HepG2 (cell line): ENCODE data around the gene CD151. TPM values are rescaled to one million over a fixed set of nuclear protein-coding genes. Genes with fewer than 3 reads are reported as not detected.

Experiments used
- ATF7-NPFF ChIP-seq: sonication (generic); formaldehyde crosslinking; IDR thresholded peaks from 2 replicates; pipeline ENCODE4 v1.8.1; 2023; ENCODE audit warnings: mild to moderate bottlenecking, low read depth, missing genetic modification reagents, moderate library complexity
- BRD4 ChIP-seq: sonication (generic); formaldehyde crosslinking; IDR thresholded peaks from 2 replicates; pipeline ENCODE4 v1.4.0; 2020; ENCODE audit warnings: missing genetic modification reagents
- ELF3 ChIP-seq: IDR thresholded peaks from 2 replicates; pipeline ENCODE4 v1.6.1; 2016; ENCODE audit warnings: missing genetic modification reagents, missing compliant biosample characterization
- ETV6 ChIP-seq: sonication (generic); formaldehyde crosslinking; conservative IDR thresholded peaks from 2 replicates; pipeline ENCODE4 v1.4.0; 2020; ENCODE audit warnings: missing genetic modification reagents
- GABPB1 ChIP-seq: IDR thresholded peaks from 2 replicates; pipeline ENCODE4 v1.6.1; 2016; ENCODE audit warnings: mild to moderate bottlenecking, missing genetic modification reagents, moderate library complexity, missing compliant biosample characterization
- HNF4A ChIP-seq: sonication (generic); formaldehyde crosslinking; IDR thresholded peaks from 2 replicates; pipeline ENCODE4 v1.4.0; 2020; ENCODE audit warnings: missing genetic modification reagents
- IRX3 ChIP-seq: sonication (generic); formaldehyde crosslinking; IDR thresholded peaks from 2 replicates; pipeline ENCODE4 v1.8.1; 2023; ENCODE audit warnings: mild to moderate bottlenecking, low read depth, missing genetic modification reagents, borderline replicate concordance
- KLF16 ChIP-seq, 2 experiments: sonication (generic) in 1 of 2; formaldehyde crosslinking in 1 of 2; IDR thresholded peaks; 2 replicates each; pipeline versions ENCODE4 v1.6.1 to v1.8.0; 2016 to 2023; ENCODE audit warnings: missing genetic modification reagents in 2 of 2, missing compliant biosample characterization in 1 of 2
- NFYC ChIP-seq: IDR thresholded peaks from 2 replicates; pipeline ENCODE4 v1.6.1; 2016; ENCODE audit warnings: missing genetic modification reagents, missing compliant biosample characterization
- POGK ChIP-seq: sonication (generic); formaldehyde crosslinking; conservative IDR thresholded peaks from 2 replicates; pipeline ENCODE4 v1.8.0; 2022; ENCODE audit warnings: mild to moderate bottlenecking, moderate library complexity, missing genetic modification reagents
- POLR2AphosphoS5 ChIP-seq: IDR thresholded peaks from 2 replicates; pipeline ENCODE4 v1.6.1; 2012; ENCODE audit warnings: low read depth, low read length
- REXO4 ChIP-seq: sonication (generic); formaldehyde crosslinking; IDR thresholded peaks from 2 replicates; pipeline ENCODE4 v1.8.0; 2022; ENCODE audit warnings: missing genetic modification reagents, mild to moderate bottlenecking, borderline replicate concordance
- SNAPC2 ChIP-seq: sonication (generic); formaldehyde crosslinking; IDR thresholded peaks from 2 replicates; pipeline ENCODE4 v1.8.1; 2022; ENCODE audit warnings: mild to moderate bottlenecking, missing genetic modification reagents
- YY1 ChIP-seq: IDR thresholded peaks from 2 replicates; pipeline ENCODE4 v1.6.1; 2011; ENCODE audit warnings: low read length, low read depth, moderate library complexity, mild to moderate bottlenecking; ENCODE audit not compliant: insufficient read depth, insufficient replicate concordance
- ZBTB4 ChIP-seq: sonication (generic); formaldehyde crosslinking; IDR thresholded peaks from 2 replicates; pipeline ENCODE4 v1.4.0; 2020; ENCODE audit warnings: missing genetic modification reagents, mild to moderate bottlenecking, borderline replicate concordance
- ZFP82 ChIP-seq: sonication (generic); formaldehyde crosslinking; IDR thresholded peaks from 2 replicates; pipeline ENCODE4 v1.5.1; 2020; ENCODE audit warnings: mild to moderate bottlenecking, missing genetic modification reagents, borderline replicate concordance
- ZNF101 ChIP-seq: sonication (generic); formaldehyde crosslinking; IDR thresholded peaks from 2 replicates; pipeline ENCODE4 v1.4.0; 2020; ENCODE audit warnings: mild to moderate bottlenecking, low read depth, missing genetic modification reagents, borderline replicate concordance
- ZNF513 ChIP-seq: sonication (generic); formaldehyde crosslinking; conservative IDR thresholded peaks from 2 replicates; pipeline ENCODE4 v1.5.0; 2020; ENCODE audit warnings: missing genetic modification reagents
- ZNF749 ChIP-seq: sonication (generic); formaldehyde crosslinking; IDR thresholded peaks from 2 replicates; pipeline ENCODE4 v1.8.0; 2022; ENCODE audit warnings: mild to moderate bottlenecking, missing genetic modification reagents, moderate library complexity, borderline replicate concordance
- polyA plus RNA-seq, 8 experiments: library from polyadenylated mRNA; depleted of rRNA in 3 of 8; stranded (reverse) in 7 of 8; unstranded in 1 of 8; fragments of >200 nt; fragmentation: Illumina TruSeq in 4 of 8; extraction: Trizol in 4 of 8; gene quantifications; 2 replicates each; pipeline versions ENCODE4 v1.2.1 to v1.2.3, GENCODE V29; 2011 to 2016; ENCODE audit warnings: low read depth in 4 of 8, missing spikeins in 1 of 8, mixed read lengths in 1 of 8; ENCODE audit not compliant: insufficient read depth in 1 of 8
- total RNA-seq, 5 experiments: library from RNA; depleted of rRNA; stranded (reverse); fragments of >200 nt; fragmentation: Illumina TruSeq; extraction: Trizol; gene quantifications; 2 replicates each; pipeline ENCODE4 v1.2.3, GENCODE V29; 2016; ENCODE audit warnings: low read depth in 1 of 5
- TF ChIP-seq, protein P1 (sequence below): conservative IDR thresholded peaks from 2 replicates; pipeline ENCODE4 v1.6.1; 2018; ENCODE audit warnings: missing genetic modification reagents

CD151 gene
- total and polyA plus RNA-seq, 2 of the 13 experiments (the other 11 are each of a cell fraction or from before 2014, with no cell fraction given) = 125 to 197 TPM

DNA sequence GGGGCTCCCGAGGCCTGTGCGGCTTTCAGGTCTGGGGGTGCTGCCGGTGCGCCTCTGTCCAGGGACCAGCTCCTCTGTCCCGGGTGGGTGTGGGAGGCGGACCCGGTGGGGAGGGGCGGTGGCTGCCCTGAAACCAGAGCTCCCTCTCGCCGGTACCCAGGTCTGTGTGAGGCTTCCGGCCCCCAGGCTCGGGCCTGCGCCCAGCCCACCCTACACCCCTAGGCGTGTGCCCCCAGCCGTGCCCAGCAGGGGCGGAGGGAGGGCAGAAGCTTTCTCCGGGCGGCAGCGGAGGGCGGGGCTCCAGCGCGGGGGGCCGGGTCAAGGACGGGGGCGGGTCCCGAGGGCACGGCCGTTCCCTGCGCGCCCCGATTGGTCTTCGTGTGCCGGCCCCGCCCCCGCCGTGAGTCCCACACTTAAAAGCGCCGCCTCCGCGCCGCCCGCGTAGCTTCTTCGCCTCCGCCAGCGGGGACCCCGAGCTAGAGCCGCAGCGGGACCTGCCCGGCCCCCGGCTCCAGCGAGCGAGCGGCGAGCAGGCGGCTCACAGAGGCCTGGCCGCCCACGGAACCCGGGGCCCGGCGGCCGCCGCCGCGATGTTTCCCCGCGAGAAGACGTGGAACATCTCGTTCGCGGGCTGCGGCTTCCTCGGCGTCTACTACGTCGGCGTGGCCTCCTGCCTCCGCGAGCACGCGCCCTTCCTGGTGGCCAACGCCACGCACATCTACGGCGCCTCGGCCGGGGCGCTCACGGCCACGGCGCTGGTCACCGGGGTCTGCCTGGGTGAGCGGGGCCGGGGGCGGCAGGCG, 13.4 kb upstream of the CD151 start (continued):
- TF ChIP-seq, protein P1, sequence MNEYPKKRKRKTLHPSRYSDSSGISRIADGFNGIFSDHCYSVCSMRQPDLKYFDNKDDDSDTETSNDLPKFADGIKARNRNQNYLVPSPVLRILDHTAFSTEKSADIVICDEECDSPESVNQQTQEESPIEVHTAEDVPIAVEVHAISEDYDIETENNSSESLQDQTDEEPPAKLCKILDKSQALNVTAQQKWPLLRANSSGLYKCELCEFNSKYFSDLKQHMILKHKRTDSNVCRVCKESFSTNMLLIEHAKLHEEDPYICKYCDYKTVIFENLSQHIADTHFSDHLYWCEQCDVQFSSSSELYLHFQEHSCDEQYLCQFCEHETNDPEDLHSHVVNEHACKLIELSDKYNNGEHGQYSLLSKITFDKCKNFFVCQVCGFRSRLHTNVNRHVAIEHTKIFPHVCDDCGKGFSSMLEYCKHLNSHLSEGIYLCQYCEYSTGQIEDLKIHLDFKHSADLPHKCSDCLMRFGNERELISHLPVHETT (CRISPR knock-in tag) = no peak; the same call in 1 of the 2 replicates
- TF ChIP-seq NFYC (peak; percentile 63), HNF4A (CRISPR knock-in tag) (no peak), BRD4 (no peak), SNAPC2 (CRISPR knock-in tag) (0 out of 2 replicates have a peak, but pooled peaks have one; percentile 47), POGK (CRISPR knock-in tag) (peak; percentile 39; the same call in 1 of the 2 replicates), YY1 (peak; percentile 48), IRX3 (CRISPR knock-in tag) (peak; percentile 76; the same call in 1 of the 2 replicates), ZNF513 (CRISPR knock-in tag) (0 out of 2 replicates have a peak, but pooled peaks have one; percentile 31), ZNF749 (CRISPR knock-in tag) (0 out of 2 replicates have a peak, but pooled peaks have one; percentile 61), ATF7-NPFF (CRISPR knock-in tag) (peak; percentile 81; the same call in 1 of the 2 replicates), REXO4 (0 out of 2 replicates have a peak, but pooled peaks have one; percentile 10), GABPB1 (CRISPR knock-in tag) (peak; percentile 31; the same call in 1 of the 2 replicates), KLF16 (CRISPR knock-in tag; IDR thresholded peaks at IDR 0.05) (peak in 1 of 2 experiments; percentile 42; a peak in 2 of 4 replicates), ZNF101 (CRISPR knock-in tag) (0 out of 2 replicates have a peak, but pooled peaks have one; percentile 45), ELF3 (peak; percentile 19; the same call in 1 of the 2 replicates), ETV6 (0 out of 2 replicates have a peak, but pooled peaks have one; percentile 25), ZBTB4 (CRISPR knock-in tag) (no peak), POLR2AphosphoS5 (peak; percentile 92), ZFP82 (CRISPR knock-in tag) (0 out of 2 replicates have a peak, but pooled peaks have one; percentile 60)
